ENCODE data around the gene DTNA. TPM values are rescaled to one million over a fixed set of nuclear protein-coding genes. Genes with fewer than 3 reads are reported as not detected.
"Not testable (repeated sequence)": the region's sequence is repeated elsewhere in the genome, so short reads cannot be mapped to it uniquely, and the experiment has no call there.

Gene DTNA
- polyA plus RNA-seq, 1 donor (not counting 4 experiments of a cell fraction or from before 2014, with no cell fraction given) = 0.81 TPM

DNA sequence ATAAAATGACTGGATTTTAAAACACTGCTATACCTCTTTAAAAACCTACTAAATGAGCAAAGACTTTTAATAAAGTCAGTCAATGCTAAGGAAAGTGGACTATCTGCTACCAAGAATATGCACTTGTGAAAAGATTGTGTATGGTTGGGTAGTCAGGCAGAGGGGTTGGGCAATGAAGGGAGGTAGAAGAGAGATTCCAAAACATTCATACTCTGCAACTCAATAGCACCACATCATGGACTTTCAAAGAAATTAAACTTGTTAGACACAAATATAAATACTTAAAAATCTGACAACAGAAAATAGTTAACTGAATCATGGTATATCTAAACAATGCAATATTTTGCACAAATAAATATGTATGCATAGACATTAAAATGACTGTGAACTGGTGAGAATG is 191.2 kb downstream of the DTNA start:
- no peak overlapping the region for H3K4me2 ChIP-seq (ENCODE audit: control insufficient read depth, extremely low read depth, insufficient read depth, low read depth, low read length)
- H3K79me2 ChIP-seq (ENCODE audit: control insufficient read depth, insufficient read depth, low read length) = no peaks in the 10 kb centered on the region
- DNase-seq (ENCODE audit: low read depth, low spot score) (no peak), FAIRE-seq (no peak)
- no peaks in the 10 kb centered on the region for H3K27me3 ChIP-seq (ENCODE audit: control insufficient read depth, extremely low read depth, insufficient read depth, low read length)
- no peak overlapping the region for H3K9ac ChIP-seq (ENCODE audit: control insufficient read depth, extremely low read depth, insufficient read depth, low read length)
- no peak overlapping the region for H2AFZ ChIP-seq (ENCODE audit: control insufficient read depth, low read length)
- no peak overlapping the region for H3K4me3 ChIP-seq (ENCODE audit: control insufficient read depth in 2 of 3, extremely low read depth in 1 of 3, insufficient read depth in 2 of 3, low read depth in 1 of 3, low read length in 3 of 3)
- dilution Hi-C loops (cut with MboI; ENCODE audit: extremely low pct_ligation_motif_present, low sequenced_read_pairs) = no loop called here
- no peaks in the 10 kb centered on the region for H4K20me1 ChIP-seq (ENCODE audit: control insufficient read depth, extremely low read depth, insufficient read depth, low read length)
- no peak overlapping the region for H3K27ac ChIP-seq (ENCODE audit: control insufficient read depth, insufficient read depth, low read length)
- no peak for TF ChIP-seq EZH2 (IDR thresholded peaks at IDR 0.05; ENCODE audit: low read length)
- no peaks in the 10 kb centered on the region for H3K4me1 ChIP-seq (ENCODE audit: control insufficient read depth, extremely low read depth, insufficient read depth, low read length)
- no peaks in the 10 kb centered on the region for H3K36me3 ChIP-seq (ENCODE audit: control insufficient read depth in 2 of 2, extremely low read depth in 1 of 2, insufficient read depth in 2 of 2, low read length in 2 of 2)
- no peaks in the 10 kb centered on the region for H3K9me1 ChIP-seq (ENCODE audit: control insufficient read depth, extremely low read depth, insufficient read depth, low read length)
- no peaks in the 10 kb centered on the region for H3K9me3 ChIP-seq (ENCODE audit: control insufficient read depth, low read depth, low read length)

DNA sequence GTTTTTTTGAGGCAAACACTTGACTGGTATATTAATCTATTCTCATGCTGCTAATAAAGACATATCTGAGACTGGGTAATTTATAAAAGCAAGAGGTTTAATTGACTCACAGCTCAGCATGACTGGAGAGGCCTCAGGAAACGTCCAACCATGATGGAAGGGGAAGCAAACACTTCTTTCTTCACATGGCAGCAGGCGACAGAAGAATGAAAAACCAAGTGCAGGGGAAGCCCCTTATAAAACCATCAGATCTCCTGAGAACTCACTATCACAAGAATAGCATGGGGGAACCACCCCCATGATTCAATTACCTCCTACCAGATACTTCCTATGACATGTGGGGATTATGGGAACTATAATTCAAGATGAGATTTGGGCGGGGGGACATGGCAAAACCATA is 194.9 kb downstream of the DTNA start:
- H3K4me1 ChIP-seq (ENCODE audit: control insufficient read depth, extremely low read depth, insufficient read depth, low read length) = no peaks in the 10 kb centered on the region
- no peaks in the 10 kb centered on the region for H3K36me3 ChIP-seq (ENCODE audit: control insufficient read depth in 2 of 2, extremely low read depth in 1 of 2, insufficient read depth in 2 of 2, low read length in 2 of 2)
- no peak overlapping the region for H2AFZ ChIP-seq (ENCODE audit: control insufficient read depth, low read length)
- no peak overlapping the region for H3K4me2 ChIP-seq (ENCODE audit: control insufficient read depth, extremely low read depth, insufficient read depth, low read depth, low read length)
- no peak overlapping the region for H3K27ac ChIP-seq (ENCODE audit: control insufficient read depth, insufficient read depth, low read length)
- no peaks in the 10 kb centered on the region for H3K79me2 ChIP-seq (ENCODE audit: control insufficient read depth, insufficient read depth, low read length)
- H4K20me1 ChIP-seq (ENCODE audit: control insufficient read depth, extremely low read depth, insufficient read depth, low read length) = no peaks in the 10 kb centered on the region
- H3K4me3 ChIP-seq (ENCODE audit: control insufficient read depth in 2 of 3, extremely low read depth in 1 of 3, insufficient read depth in 2 of 3, low read depth in 1 of 3, low read length in 3 of 3) = no peak overlapping the region
- dilution Hi-C loops (cut with MboI; ENCODE audit: extremely low pct_ligation_motif_present, low sequenced_read_pairs) = no loop called here
- no peak overlapping the region for H3K9ac ChIP-seq (ENCODE audit: control insufficient read depth, extremely low read depth, insufficient read depth, low read length)
- DNase-seq (ENCODE audit: low read depth, low spot score) = no peak
- H3K27me3 ChIP-seq (ENCODE audit: control insufficient read depth, extremely low read depth, insufficient read depth, low read length) = no peaks in the 10 kb centered on the region
- no peaks in the 10 kb centered on the region for H3K9me3 ChIP-seq (ENCODE audit: control insufficient read depth, low read depth, low read length)
- TF ChIP-seq, protein P1, sequence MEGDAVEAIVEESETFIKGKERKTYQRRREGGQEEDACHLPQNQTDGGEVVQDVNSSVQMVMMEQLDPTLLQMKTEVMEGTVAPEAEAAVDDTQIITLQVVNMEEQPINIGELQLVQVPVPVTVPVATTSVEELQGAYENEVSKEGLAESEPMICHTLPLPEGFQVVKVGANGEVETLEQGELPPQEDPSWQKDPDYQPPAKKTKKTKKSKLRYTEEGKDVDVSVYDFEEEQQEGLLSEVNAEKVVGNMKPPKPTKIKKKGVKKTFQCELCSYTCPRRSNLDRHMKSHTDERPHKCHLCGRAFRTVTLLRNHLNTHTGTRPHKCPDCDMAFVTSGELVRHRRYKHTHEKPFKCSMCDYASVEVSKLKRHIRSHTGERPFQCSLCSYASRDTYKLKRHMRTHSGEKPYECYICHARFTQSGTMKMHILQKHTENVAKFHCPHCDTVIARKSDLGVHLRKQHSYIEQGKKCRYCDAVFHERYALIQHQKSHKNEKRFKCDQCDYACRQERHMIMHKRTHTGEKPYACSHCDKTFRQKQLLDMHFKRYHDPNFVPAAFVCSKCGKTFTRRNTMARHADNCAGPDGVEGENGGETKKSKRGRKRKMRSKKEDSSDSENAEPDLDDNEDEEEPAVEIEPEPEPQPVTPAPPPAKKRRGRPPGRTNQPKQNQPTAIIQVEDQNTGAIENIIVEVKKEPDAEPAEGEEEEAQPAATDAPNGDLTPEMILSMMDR (optimal IDR thresholded peaks at IDR 0.05 in 1 of 3, IDR thresholded peaks at IDR 0.05 in 1 of 3, conservative IDR thresholded peaks at IDR 0.05 in 1 of 3; ENCODE audit: extremely low read depth in 1 of 3, insufficient read depth in 2 of 3, low read length in 3 of 3) = no peak
- TF ChIP-seq EZH2 (IDR thresholded peaks at IDR 0.05; ENCODE audit: low read length) = no peak
- H3K9me1 ChIP-seq (ENCODE audit: control insufficient read depth, extremely low read depth, insufficient read depth, low read length) = no peaks in the 10 kb centered on the region
- FAIRE-seq = no peak

DNA sequence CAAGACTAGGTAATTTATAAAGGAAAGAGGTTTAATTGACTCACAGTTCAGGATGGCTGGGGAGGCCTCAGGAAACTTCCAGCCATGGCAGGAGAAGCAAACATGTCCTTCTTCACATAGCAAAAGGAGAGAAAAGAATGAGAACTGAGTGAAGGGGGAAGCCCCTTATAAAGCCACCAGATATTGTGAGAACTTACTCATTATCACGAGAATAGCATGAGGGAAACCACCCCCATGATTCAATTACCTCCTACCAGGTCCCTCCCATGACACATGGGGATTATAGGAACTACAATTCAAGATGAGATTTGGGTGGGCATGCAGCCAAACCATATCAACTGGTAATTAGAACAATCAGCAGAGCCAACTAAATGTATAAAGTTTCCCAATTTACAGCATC is 196.9 kb downstream of the DTNA start:
- FAIRE-seq; H3K4me1 ChIP-seq (ENCODE audit: control insufficient read depth, extremely low read depth, insufficient read depth, low read length); dilution Hi-C loops (cut with MboI; ENCODE audit: extremely low pct_ligation_motif_present, low sequenced_read_pairs); H3K27me3 ChIP-seq (ENCODE audit: control insufficient read depth, extremely low read depth, insufficient read depth, low read length); H3K9me1 ChIP-seq (ENCODE audit: control insufficient read depth, extremely low read depth, insufficient read depth, low read length); H3K9ac ChIP-seq (ENCODE audit: control insufficient read depth, extremely low read depth, insufficient read depth, low read length); H3K27ac ChIP-seq (ENCODE audit: control insufficient read depth, insufficient read depth, low read length); H3K79me2 ChIP-seq (ENCODE audit: control insufficient read depth, insufficient read depth, low read length); H3K9me3 ChIP-seq (ENCODE audit: control insufficient read depth, low read depth, low read length); H4K20me1 ChIP-seq (ENCODE audit: control insufficient read depth, extremely low read depth, insufficient read depth, low read length); DNase-seq (ENCODE audit: low read depth, low spot score); H3K4me3 ChIP-seq (ENCODE audit: control insufficient read depth in 2 of 3, extremely low read depth in 1 of 3, insufficient read depth in 2 of 3, low read depth in 1 of 3, low read length in 3 of 3); H3K36me3 ChIP-seq (ENCODE audit: control insufficient read depth in 2 of 2, extremely low read depth in 1 of 2, insufficient read depth in 2 of 2, low read length in 2 of 2); H3K4me2 ChIP-seq (ENCODE audit: control insufficient read depth, extremely low read depth, insufficient read depth, low read depth, low read length); H2AFZ ChIP-seq (ENCODE audit: control insufficient read depth, low read length): not testable (repeated sequence)
